Hypothalamus (tissue), 51 donors: Measurements from ENCODE around the gene INPP5A.
"Not testable (repeated sequence)": the region's sequence is repeated elsewhere in the genome, so short reads cannot be mapped to it uniquely, and the experiment has no call there.

ENCODE experiments used
- DNase-seq, 51 donors: peaks; one replicate each; lab custom pipeline; 2025; lab: John Stamatoyannopoulos, UW

The INPP5A gene

DNA sequence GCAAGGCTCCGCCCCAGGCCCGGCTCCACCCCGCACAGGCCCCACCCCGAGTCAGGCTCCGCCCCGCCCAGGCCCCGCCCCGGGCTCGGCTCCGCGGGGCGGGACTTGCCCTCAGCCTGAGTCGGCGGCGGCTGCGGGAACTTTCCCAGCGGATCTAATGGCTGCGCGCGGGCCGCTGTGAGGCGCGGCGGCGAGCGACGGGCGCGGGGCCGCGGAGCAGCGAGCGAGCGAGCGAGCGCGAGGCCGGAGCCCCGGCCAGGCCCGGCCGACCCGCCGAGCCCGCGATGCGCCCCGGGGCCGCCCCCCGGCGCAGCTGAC, at the start of gene INPP5A:
Gene INPP5A, plus strand, starts transcription at position 104 of the 318 bp plus-strand sequence. CDS start 310 bp downstream, outside the sequence.
- no peak for DNase-seq

- DNase-seq = no peak
Measured at GRCh38 chr10:132488231-132488821, 49.3 kb upstream of the INPP5A start.

DNA sequence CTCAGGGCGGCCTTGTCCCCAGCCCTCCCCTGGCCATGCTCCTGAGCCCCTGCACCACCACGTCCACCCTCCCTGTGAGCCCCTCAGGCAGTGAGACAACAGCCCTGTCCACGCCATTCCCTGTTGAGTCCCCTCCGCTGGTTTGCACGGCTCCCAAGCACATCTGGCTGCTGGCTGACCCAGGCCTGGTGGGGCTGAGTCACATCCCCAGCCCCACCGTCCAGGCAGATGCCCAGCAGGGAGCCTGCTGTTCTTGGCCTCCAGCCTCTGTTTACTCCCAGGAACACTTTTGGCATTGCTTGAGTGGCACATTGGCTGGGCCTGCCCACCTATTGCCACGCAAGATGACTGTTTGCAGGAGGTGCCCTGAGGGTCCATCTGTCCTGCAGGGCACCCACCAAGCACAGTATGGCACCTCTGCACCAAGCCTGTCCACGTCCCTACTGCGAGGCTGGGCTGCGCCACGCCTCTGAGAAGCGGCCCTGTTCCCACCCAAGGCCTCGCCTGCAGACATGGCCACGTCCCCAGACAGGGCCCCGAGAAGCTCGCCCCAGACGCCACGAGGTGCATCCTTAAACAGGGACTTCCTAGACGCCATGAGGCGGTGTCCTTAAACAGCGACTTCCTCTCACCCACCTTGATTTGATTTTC, 48.4 kb upstream of the INPP5A start:
- DNase-seq = no peak

DNA sequence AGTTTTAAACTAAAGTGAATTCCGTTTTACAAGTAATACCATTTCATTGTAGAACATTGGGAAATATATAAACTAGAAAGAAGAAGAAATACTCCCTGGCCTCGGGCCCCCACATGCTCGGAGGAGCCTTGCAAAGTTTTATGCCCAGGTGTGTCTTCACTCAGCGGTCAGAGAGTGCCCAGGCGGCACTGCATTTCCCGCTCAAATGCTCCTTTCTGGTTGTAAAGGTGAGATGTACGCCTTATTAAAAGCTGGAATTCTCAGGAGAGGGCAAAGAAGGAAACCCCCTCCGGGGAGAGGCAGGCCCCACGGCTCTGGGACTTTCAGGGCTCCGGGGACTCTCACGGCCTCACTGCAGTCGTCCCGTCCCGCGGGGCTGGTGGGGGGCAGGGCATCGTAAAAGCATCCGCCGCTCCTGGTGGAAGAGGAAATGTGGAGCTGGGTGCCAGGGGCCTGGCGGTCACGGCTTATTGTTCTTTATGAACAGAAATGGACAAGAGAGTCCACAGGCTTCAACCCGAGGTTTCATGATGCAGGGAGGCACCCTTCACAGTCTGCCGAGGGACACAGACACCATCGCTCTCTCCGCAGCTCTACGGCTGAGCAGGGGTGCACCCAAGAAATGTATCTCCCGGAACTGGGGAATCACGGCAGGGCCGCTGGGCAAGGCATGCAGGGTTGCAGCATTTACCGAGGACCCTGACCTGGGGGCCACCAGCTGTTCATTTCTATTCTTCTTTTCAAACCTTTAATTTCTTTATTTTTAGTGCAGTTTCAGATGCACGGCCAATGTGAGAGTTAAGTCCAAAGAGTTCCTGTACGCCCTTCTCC, 47.7 kb upstream of the INPP5A start:
- DNase-seq = no peak

DNA sequence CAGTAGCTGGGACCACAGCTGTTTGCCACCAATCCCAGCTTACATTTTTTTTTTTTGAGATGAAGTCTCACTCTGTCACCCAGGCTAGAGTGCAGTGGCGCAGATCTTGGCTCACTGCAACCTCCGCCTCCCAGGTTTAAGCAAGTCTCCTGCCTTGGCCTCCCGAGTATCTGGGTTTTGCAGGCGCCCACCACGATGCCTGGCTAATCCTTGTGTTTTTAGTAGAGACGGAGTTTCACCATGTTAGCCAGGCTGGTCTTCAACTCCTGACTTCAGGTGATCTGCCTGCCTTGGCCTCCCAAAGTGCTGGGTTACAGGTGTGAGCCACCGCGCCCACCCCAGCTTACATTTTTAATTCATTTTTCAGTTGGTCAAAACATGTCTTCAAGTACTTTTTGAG, 46.1 kb upstream of the INPP5A start:
- DNase-seq = not testable (repeated sequence)

DNA sequence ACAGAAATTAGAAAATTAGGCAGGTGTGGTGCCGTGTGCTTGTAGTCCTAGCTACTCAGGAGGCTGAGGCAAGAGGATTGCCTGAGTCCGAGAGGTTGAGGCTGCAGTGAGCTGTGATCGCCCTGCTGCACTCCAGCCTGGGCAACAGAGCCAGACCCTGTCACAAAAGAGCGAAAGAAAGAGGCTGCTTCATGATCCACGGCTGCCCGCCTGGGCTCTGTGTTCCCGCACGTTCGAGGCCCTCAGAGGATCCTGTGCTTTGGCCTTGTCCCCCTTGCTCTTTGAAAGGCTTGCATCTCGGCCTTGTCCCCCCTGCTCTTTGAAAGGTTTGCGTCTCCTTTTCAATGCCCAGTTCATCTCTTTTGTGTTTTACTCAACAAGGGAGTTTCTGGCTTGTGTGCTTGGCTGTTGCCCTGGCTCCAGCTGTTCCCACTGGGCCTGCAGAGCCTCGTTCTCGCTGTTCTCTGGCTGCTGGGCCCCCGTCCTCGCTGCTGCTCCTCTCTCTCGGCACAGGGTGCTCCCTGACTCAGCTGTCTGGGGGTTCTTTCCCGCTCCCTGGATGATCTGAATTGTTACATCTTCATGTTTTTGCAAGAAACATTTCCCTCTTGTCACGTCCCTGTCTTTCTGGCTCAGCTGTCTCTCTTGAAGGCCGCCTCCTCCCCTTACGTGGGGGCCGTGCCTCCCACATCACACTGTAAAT, 45.1 kb upstream of the INPP5A start:
- DNase-seq = peak in 23 of 51 donors; percentile 12 to 70 (median 31)

DNA sequence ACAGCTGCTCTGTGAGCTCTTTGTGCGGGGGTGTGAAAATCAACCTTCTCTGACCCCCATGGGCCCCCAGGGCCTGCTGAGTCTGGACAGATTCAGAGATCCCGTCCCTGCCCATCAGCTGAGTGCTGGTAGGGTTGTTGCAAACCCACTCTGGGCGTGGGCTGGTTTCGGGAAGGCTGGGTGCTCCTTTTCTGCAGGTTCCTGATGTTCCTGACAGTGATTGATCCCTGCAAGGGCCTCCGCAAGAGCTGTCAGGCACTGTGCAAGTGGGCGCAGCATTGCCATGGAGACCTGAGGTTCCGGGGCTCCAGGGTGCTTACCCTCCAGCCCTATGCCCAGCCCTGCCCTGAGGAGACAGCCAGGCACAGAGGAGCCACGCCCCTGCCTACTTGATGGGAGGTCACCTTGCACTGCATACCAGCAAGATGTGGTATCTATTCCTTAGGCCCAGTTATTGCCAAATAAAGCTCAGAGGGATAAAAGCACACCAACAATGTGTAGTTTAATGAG, 44.3 kb upstream of the INPP5A start:
- no peak for DNase-seq

GRCh38 chr10:132493756-132494290, 43.8 kb upstream of the INPP5A start:
- DNase-seq = no peak

DNA sequence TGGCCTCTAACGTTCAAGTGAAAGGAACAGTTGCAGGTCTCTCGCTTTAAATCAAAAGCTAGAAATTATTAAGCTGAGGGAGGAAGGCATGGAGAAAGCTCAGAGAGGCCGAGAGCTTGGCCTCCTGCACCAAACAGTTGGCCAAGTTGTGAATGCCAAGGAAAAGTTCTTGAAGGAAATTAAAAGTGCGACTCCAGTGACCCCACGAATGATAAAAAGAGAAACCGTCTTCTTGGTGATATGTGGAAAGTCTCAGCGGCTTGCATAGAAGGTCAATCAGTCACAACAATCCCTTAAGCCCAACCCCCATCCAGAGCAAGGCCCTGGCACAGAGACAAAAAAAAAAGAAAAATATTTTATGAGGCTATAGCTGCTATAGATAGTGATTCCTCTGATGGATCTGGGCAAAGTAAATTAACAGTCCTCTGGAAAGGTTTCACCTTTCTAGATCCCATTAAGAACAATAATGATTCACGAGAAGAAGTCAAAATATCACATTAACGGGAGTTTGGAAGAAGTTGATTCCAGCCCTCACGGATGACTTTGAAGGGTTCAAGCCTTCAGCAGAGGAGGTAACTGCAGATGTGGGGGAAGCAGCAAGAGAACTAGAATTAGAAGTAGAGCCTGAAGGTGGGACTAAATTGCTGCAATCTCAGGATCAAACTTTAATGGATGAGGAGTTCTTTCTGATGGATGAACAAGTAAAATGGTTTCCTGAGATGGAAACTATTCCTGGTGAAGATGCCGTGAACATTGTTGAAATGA, 42.5 kb upstream of the INPP5A start:
- DNase-seq = no peak

DNA sequence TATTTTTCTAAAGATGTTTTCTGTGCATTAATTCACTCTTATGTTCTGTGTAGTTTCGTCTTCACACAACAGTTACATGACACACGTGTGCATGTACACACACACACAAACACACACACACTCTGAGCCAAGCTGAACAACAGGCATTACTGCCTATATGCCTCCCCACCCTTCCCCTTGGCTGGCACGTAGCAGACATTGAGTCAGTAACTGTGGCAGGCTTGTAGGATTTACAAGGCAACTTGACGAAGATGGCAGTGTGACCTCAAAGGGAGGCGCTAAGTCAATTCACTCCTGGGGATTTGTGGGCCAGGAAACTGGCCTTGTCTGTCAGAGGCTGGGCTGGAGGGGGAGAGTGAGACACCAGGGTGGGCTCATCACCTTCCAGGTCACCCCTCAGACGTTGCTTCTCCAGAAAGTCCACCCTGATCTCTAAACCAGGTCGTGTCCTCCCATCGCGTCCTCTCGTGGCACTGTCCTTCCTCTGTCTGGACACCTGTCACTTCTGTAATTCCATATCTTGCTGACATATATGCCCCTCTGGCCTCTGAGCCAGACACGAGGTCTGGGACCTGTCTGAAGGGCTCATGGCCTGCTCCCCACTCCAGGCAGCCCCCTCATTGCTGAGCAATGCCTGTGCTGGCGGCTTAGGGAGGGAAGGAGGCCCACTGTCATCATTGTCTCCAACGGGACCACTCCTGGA, 41.1 kb upstream of the INPP5A start:
- no peak for DNase-seq

- peak in 6 of 51 donors; percentile 12 to 42 (median 29) for DNase-seq
Measured at GRCh38 chr10:132497063-132497680, 40.4 kb upstream of the INPP5A start.

DNA sequence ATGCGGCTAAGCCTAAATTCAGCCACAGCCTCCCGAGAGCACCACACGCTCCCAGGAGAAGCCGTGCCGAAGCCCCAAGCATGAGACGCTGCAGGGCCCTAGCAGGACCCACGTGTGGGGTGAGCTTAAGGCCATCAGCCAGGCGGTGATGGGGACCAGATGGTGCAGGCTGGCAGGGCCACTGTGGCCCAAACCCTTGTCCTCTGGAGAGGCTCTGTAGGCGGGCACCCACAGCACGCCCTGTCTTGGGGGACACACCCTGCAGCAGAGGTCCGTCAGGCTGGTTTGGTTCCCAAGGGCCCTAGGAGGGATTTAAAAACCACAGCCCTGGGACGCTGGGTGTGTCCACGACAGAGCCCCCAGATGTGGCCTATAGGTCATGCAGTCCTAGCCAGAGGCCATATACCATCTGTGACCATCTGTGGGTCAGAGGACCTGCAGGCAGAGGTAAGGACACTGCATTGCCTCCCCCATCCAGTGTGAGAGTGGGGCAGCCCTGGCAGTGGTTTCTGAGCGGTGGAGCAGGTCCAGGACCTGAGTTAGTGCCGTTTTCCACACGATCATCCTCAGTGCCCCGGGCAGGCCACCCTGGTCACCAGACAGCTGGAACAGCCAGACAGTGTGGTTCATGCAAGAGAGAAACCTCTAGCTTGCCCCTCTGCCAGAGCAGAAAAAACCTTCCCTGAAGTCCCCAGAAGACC, 39.6 kb upstream of the INPP5A start:
- no peak for DNase-seq

- no peak for DNase-seq
Measured at GRCh38 chr10:132498562-132499366, 38.8 kb upstream of the INPP5A start.

- no peak for DNase-seq
Measured at GRCh38 chr10:132499367-132499685, 38.3 kb upstream of the INPP5A start.

DNA sequence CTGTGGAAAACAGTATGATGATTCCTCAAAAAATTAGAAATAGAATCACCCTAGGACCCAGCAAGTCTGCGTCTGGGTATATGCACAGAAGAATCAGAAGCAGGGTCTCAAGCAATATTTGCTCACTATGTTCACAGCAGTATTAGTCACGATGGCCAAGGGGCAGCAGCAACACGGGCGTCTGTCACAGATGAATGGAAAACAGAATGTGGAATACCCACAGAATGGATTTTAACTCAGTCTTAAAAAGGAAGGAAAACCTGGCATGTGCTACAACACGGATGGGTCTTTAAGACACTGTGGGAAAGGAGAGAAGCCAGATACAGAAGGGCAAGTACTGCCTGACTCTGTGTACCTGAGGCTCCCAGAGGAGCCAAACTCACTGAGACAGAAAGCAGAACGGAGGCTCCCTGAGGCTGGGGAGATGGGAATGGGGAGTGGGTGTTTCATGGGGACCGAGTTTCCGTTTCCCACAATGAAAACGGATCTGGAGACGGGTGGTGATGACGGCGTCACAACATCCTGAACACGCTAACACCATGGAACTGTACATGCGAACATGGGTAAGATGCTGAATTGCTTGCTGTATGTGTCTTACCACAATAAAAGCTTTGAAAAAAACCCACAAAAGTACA, 36.7 kb upstream of the INPP5A start:
- DNase-seq = no peak

DNA sequence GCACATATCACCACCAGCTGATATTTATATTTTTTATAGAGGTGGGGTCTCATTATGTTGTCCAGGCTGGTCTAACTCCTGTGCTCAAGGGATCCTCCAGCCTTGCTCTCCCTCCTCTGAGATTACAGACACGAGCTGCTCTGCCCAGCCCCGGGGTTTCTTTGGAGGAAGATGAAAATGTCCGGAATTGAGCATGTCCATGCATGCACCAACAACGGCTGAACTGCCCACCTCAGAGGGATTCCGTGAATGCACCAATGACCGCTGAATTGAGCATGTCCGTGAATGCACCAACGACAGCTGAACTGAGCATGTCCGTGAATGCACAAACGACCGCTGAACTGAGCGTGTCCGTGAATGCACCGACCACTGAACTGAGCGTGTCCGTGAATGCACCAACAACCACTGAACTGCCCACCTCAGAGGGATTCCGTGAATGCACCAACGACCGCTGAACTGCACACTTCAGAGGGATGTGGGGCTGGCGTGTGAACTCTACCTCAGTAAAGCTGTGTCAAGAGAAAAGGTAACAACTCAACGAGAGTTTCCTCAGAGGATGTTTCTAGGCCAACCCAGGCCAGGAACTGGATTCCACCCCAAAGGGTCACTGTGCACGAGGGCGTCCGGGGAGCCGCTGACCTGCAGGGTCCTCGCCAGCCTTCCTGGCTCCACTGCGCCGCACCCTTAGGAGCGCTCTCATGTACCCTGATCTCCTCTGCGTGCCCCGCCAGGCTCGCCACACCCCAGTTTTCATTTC, 34.9 kb upstream of the INPP5A start:
- DNase-seq = no peak
